ENCODE measurements around the gene HSPB2.

GRCh38 chr11:111957663-111958444, 45.3 kb downstream of the HSPB2 start:
- TF ChIP-seq CTCF (IDR thresholded peaks at IDR 0.05) = no peak
- TF ChIP-seq POLR2A (IDR thresholded peaks at IDR 0.05) = no peak
- TF ChIP-seq EP300 (IDR thresholded peaks at IDR 0.05) = no peak
